NCI-H345 treated with DMSO at 0.1 percent for 48 hours (cell line): ENCODE data around the gene TRMT44.
"Not testable (repeated sequence)": the region's sequence is repeated elsewhere in the genome, so short reads cannot be mapped to it uniquely, and the experiment has no call there.

Experiments used
- DNase-seq: peaks from one replicate; lab custom pipeline; 2025; ENCODE audit not compliant: unreplicated experiment; lab: John Stamatoyannopoulos, UW

The TRMT44 gene

GRCh38 chr4:8486643-8487042, 46.1 kb downstream of the TRMT44 start:
- not testable (repeated sequence) for DNase-seq

- no peak for DNase-seq
These were observed 48.3 kb downstream of the TRMT44 start for GRCh38 chr4:8488791-8489369.

- DNase-seq: not testable (repeated sequence)
These were observed 50.9 kb downstream of the TRMT44 start for GRCh38 chr4:8491478-8491877.

- no peak for DNase-seq
These were observed 51.6 kb downstream of the TRMT44 start for GRCh38 chr4:8492174-8492573.

- no peak for DNase-seq
These were observed 52.9 kb downstream of the TRMT44 start for GRCh38 chr4:8493484-8493883.

- DNase-seq: no peak
These were observed 53.6 kb downstream of the TRMT44 start for GRCh38 chr4:8494218-8494617.

- no peak for DNase-seq
These were observed 54.5 kb downstream of the TRMT44 start for GRCh38 chr4:8494983-8495548.

GRCh38 chr4:8495803-8496202, 55.2 kb downstream of the TRMT44 start:
- DNase-seq: no peak

GRCh38 chr4:8497762-8498161, 57.2 kb downstream of the TRMT44 start:
- DNase-seq: no peak

- DNase-seq: no peak
These were observed 60.4 kb downstream of the TRMT44 start for GRCh38 chr4:8500966-8501365.

GRCh38 chr4:8501781-8502180, 61.2 kb downstream of the TRMT44 start:
- DNase-seq: no peak

GRCh38 chr4:8502371-8502770, 61.8 kb downstream of the TRMT44 start:
- DNase-seq: no peak

GRCh38 chr4:8502836-8503585, 62.4 kb downstream of the TRMT44 start:
- no peak for DNase-seq

GRCh38 chr4:8503801-8504200, 63.2 kb downstream of the TRMT44 start:
- DNase-seq: no peak

- DNase-seq: peak; percentile 58
These were observed 63.9 kb downstream of the TRMT44 start for GRCh38 chr4:8504279-8505007.

GRCh38 chr4:8505229-8505628, 64.7 kb downstream of the TRMT44 start:
- no peak for DNase-seq

- DNase-seq: no peak
These were observed 65.4 kb downstream of the TRMT44 start for GRCh38 chr4:8506006-8506372.

GRCh38 chr4:8506373-8507195, 66.0 kb downstream of the TRMT44 start:
- DNase-seq: no peak

- DNase-seq: no peak
These were observed 66.6 kb downstream of the TRMT44 start for GRCh38 chr4:8507196-8507570.

GRCh38 chr4:8507624-8508023, 67.0 kb downstream of the TRMT44 start:
- DNase-seq: no peak

- no peak for DNase-seq
These were observed 67.7 kb downstream of the TRMT44 start for GRCh38 chr4:8508266-8508665.
